IPS DF 19.7 (cell line): ENCODE measurements around the gene CD6.
"Not testable (repeated sequence)": the region's sequence is repeated elsewhere in the genome, so short reads cannot be mapped to it uniquely, and the experiment has no call there.

Source experiments
- DNase-seq: peaks from one replicate; pipeline ENCODE4 v3.0.0-alpha.2; 2013; ENCODE audit warnings: low read depth, low spot score

CD6 gene

GRCh38 chr11:60953781-60954180 lies 17.7 kb upstream of the CD6 start:
- no peak for DNase-seq

DNA sequence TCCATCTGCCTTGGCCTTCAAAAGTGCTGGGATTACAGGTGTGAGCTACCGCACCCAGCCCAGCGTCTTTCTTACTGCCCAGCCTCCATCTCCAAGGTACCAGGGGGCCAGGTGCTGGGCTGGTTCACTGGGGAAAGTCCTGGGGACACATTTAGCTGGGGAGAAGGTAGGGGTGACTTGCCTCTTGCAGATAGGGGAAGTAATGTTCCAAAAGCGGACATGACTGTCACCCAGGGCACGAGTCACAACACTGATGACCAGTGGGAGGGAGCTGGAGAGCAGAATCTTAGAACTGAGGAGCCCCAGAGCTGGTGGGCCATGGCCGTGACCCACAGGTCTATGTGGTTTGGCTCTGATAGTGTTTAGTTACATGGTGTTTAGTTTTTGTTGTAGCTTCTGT lies 17.1 kb upstream of the CD6 start:
- no peak for DNase-seq

- no peak for DNase-seq
Measured at GRCh38 chr11:60955571-60955970, 15.9 kb upstream of the CD6 start.

DNA sequence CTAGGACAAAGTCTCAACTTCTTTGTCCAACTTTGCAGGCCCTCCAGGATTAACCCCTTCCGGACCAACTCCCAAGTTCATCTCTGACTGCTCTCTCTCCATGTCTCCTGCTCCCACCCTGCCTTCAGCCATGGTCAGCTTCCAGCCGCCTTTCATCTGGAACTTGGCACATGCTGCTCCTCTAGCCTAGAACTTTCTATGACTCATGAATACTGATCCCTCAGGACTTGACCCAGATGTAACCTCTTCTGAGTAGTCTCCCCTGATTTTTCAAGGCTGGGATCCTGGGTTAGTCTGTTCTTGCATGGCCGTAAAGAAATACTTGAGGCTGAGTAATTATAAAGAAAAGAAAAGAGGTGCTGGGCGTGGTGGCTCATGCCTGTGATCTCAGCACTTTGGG lies 14.3 kb upstream of the CD6 start:
- no peak for DNase-seq

DNA sequence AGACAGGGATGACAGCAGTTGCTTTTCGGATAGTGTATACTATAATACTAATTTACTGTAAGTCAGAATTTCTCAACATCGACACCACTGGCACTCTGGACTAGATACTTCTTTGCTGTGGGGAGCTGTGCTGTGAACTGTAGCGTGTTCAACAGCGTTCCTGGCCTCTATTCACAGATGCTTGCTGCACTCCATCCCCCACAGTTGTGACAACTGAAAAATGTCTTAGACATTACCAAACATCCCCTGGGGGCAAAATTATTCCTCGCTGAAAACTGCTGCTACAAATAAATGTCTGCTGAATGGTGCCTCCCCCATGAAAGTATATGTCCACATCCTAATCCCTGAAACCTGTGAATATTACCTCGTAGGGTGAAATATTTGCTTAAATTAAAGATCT lies 12.0 kb upstream of the CD6 start:
- DNase-seq = no peak

GRCh38 chr11:60960405-60960804 lies 11.1 kb upstream of the CD6 start:
- no peak for DNase-seq

DNA sequence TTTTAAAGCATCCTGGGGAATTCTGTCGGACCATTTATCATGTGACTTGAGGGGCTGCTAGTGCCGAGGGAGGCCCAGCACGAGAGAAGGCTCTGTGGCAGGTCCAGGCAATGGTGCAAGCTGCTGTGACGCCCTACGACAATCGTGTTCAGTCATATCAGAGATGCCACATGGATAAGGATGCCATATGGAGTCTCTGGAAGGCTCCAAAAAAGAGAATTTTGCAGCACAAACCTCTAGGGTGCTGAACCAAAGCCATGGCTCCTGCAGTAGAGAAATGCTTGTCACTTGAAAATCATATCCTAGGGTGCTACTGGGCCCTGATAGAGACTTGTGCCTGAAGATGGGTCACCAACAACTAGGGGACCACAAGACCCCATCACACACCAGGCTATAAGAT lies 6.7 kb upstream of the CD6 start:
- no peak for DNase-seq

DNA sequence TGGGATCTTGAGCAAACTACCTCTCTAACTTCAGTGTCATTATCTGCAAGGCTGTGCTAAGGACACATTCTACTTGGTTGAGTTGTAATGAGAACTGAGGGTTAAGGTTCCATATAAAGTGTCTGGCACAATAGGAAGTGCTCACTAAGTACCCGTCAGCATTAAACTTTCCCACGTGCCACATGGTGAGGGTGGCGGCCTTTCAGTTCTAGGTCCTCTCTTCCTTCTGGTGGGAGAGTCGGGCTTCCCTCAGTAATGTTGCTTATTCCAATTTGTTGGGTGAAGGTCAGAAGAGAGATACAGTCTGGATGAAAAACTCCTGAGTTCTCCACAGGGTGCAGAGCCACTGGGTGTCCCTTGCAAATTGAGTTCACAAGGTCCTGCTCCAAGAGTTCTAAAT lies 4.6 kb upstream of the CD6 start:
- no peak for DNase-seq

- DNase-seq = no peak
Measured at GRCh38 chr11:60968223-60968622, 3.3 kb upstream of the CD6 start.

DNA sequence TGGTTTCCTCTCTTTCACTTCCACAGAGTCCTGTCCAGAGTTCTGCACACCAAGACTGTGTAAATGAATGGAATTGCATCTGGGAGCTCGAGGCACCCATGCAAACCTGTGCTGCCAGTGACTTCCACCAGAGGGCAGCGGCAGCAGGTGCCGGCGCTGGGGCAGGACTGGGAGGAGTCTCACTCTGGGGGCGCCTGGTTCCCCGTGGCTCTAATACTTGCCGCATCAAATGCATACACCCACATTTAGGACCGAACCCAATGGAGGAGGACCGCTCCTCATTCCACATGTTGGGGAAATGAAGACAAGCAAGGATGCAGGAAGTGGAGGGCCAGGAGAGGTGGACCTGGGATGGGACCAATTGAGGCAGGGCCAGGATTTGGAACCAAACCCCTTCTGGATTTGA lies 1.1 kb upstream of the CD6 start:
- no peak for DNase-seq

- no peak for DNase-seq
Measured at GRCh38 chr11:60970890-60971289, 590 bp upstream of the CD6 start.

GRCh38 chr11:60972182-60973030 lies 926 bp downstream of the CD6 start:
- no peak for DNase-seq

GRCh38 chr11:60973699-60974098 lies 2.2 kb downstream of the CD6 start:
- no peak for DNase-seq

GRCh38 chr11:60974316-60974715 lies 2.8 kb downstream of the CD6 start:
- DNase-seq = not testable (repeated sequence)

DNA sequence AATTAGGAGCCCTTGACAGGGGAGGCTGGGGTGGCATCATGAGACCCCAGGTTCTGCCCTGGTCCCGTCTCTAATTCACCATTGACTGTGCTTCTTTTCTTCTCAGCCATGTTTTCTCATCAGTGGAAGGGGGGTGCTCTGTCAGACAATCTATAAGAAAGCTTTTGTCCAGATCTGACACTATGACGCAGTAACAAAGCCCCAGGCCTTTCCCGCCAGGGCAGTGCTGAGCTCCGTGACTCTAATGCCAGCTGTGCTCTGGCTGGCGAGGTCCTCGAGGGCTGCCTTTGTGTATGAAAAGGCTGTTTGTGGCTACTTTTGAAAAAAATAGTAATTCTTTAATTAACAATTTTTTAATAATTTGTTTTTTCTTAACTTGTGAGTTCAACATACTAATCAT lies 3.2 kb downstream of the CD6 start:
- no peak for DNase-seq

DNA sequence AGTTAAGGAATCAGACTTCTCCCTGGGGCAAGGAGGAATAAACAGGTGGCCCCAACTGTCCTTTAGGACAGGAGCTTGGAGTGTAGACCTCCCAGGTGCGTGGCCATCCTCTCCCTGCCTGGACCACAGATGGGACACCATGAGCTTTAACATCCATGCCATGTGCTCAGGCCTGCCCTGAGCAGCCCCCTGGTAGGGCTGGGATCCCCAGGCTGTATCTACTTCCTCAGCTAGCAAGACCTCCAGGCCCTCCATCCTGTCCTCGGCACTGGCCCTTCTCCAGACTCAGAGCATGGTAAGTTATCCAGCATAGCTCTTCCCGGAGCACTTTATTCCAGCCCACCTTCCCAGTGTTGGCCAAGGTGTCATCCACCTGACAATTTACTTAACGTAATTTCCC lies 5.7 kb downstream of the CD6 start:
- DNase-seq = no peak

GRCh38 chr11:60977836-60978235 lies 6.4 kb downstream of the CD6 start:
- no peak for DNase-seq

DNA sequence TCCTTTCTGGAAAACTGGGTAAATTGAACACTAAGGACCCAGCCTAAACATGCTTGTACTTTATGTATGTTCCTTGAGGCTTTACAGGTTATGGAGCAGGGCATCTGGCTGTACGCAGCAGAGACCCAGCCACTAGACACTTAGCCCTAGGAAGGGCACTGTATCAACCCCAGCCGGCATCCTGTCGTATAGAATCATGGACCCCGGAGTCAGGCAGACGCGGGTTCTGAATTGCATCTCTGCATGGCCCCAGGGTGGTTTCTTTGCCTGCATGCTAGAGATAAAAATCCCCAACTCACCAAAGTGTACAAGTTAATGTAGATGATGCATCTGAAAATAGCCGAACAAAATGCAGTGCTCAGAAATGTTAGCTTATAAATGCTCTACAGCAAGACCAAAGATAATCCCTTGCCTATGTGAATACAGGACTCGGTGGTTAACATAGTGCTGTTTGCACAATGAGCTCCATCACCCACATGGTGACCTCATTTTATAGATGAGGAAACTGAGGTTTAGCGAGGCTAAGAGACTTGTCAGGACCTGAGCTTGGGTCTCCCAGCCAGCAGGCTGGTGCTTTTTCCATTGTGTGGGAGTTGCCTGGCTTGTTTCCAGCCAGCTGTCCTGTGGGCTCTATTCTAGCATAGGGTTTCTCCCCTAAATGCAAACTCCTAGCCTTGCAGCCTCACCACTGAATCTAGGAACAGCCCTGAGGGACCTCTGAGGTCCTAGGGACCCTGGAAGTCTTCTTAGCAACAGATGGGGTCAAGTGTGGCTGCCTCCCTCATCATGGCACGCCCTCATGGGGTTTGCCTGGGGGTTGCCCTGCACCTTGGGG lies 7.3 kb downstream of the CD6 start:
- no peak for DNase-seq

DNA sequence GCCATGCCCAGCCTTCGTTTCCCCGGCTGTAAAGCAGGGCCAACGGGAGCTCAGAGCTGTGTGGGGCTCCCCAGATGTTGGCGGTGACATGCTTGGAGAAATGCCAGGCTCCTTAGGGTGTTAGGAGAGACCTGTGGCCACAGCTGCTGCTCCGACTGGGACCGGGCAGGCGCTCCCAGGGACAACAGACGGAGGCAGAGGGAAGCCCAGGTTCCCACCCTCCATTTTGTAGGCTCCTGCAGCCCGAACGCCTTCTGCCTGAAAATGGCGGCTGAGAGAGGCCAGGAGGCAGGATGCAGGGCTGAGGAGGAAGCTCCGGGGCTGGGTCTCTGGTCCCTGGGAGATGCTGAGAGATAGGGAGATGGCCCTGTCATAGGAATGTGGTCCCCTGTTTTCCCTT lies 10.0 kb downstream of the CD6 start:
- DNase-seq = no peak

GRCh38 chr11:60982184-60982583 lies 10.7 kb downstream of the CD6 start:
- DNase-seq = no peak

DNA sequence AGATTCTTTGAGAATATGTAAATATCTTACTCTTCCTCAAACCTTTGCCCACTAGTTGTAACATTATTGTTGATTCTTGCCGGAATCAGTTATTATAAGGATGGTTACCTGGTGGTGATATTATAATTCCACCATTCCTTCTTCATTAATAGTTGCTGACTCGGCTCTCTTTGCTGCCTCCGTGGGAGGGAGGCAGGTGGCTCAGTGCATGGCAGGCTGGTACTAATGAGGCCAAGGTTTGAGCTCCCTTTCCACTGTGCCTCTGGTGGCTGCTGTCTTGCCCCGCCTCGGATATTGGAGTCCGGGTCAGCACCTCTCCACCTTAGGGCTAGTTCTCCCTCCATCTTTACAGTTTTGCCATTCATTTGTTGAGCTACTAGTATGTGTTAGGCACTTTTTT lies 12.7 kb downstream of the CD6 start:
- no peak for DNase-seq

- no peak for DNase-seq
Measured at GRCh38 chr11:60984636-60985035, 13.2 kb downstream of the CD6 start.

GRCh38 chr11:60985501-60985900 lies 14.0 kb downstream of the CD6 start:
- no peak for DNase-seq
